Measurements from ENCODE around the gene CFAP61. TPM values are rescaled to one million over a fixed set of nuclear protein-coding genes. Genes with fewer than 3 reads are reported as not detected.

The CFAP61 gene
- total RNA-seq, 4 donors from 2014 or later: 0.34 to 1.6 (median 1.1) TPM

DNA sequence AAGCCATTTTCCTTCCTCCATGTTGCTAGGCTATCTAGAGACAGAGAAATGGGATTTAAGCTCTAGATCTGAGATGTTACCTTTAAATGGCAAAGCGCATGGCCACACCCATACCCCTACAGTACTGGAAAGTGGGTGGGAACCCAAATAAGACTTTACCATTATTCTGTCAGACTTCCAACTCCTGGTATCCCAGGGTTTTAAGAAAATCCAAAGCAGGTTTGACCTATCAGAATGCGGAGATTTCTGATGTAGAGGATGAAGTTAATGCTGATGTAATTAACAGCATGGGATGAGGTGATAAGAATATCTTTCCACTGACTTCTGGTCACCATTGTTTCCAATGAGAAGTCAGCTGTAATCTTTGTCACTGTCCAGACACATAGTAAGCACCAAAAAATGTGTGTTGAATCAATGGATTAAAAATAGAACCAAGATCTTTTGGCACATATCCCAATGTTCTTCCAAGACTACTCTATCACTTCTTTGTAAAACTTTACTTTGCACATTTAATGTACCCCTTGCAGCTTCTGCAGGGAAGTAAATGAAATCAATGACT is 174.8 kb downstream of the CFAP61 start:
- Histone ChIP-seq H3K9me3 (no peaks in the 10 kb centered on the region), H3K27ac (no peak overlapping the region), H3K36me3 (no peaks in the 10 kb centered on the region), H3K4me1 (no peaks in the 10 kb centered on the region), H3K27me3 (no peaks in the 10 kb centered on the region), H3K4me3 (replicated peaks in 1 of 3) (no peak overlapping the region)
- TF ChIP-seq CTCF (IDR thresholded peaks at IDR 0.05) (no peak), POLR2A (IDR thresholded peaks at IDR 0.05) (no peak)
- intact Hi-C loops (cut with DNase I): no loop called here
- DNase-seq: no peak
- WGBS, 2 donors: 97 to 100% methylated on average over 2 of the region's 2 CpGs

GRCh38 chr20:20228351-20228750 is 176.0 kb downstream of the CFAP61 start:
- DNase-seq: no peak
- Histone ChIP-seq H3K27me3 (no peaks in the 10 kb centered on the region), H3K9me3 (no peaks in the 10 kb centered on the region), H3K4me1 (no peaks in the 10 kb centered on the region), H3K4me3 (replicated peaks in 1 of 3) (no peak overlapping the region), H3K27ac (no peak overlapping the region), H3K36me3 (no peaks in the 10 kb centered on the region)
- TF ChIP-seq CTCF (IDR thresholded peaks at IDR 0.05): no peak
- no peak for TF ChIP-seq POLR2A (IDR thresholded peaks at IDR 0.05)
- intact Hi-C loops (cut with DNase I): no loop called here

- Histone ChIP-seq H3K9me3 (no peaks in the 10 kb centered on the region), H3K36me3 (no peaks in the 10 kb centered on the region), H3K4me1 (no peaks in the 10 kb centered on the region), H3K4me3 (replicated peaks in 1 of 3) (no peak overlapping the region), H3K27me3 (no peaks in the 10 kb centered on the region), H3K27ac (no peak overlapping the region)
- WGBS, 2 donors: 74 to 76% methylated on average over 5 of the region's 5 CpGs
- no peak for DNase-seq
- intact Hi-C loops (cut with DNase I): no loop called here
- TF ChIP-seq POLR2A (IDR thresholded peaks at IDR 0.05): no peak
- TF ChIP-seq CTCF (IDR thresholded peaks at IDR 0.05): no peak
Measured at GRCh38 chr20:20229595-20229994, 177.3 kb downstream of the CFAP61 start.

DNA sequence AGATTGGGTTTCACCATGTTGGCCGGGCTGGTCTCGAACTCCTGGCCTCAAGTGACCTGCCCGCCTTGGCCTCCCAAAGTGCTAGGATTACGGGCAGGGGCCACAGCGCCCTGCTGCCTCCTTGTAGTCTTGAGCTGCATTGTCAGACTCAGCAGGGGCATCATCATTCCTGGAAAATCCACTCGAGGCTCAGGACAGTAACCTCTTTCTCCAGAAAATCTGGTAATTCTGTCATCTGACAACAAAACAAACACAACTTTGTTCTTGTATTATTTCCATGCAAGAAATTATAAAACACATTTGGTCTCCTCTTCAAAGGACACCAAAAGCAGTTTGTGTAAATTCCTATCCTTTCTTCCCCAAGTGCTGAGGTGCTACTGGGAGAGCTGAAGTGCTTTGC is 178.4 kb downstream of the CFAP61 start:
- H3K27me3 ChIP-seq: no peaks in the 10 kb centered on the region
- H3K36me3 ChIP-seq: no peaks in the 10 kb centered on the region
- intact Hi-C loops (cut with DNase I): no loop called here
- no peaks in the 10 kb centered on the region for H3K9me3 ChIP-seq
- DNase-seq: no peak
- no peak overlapping the region for H3K4me3 ChIP-seq (replicated peaks in 1 of 3)
- TF ChIP-seq CTCF (IDR thresholded peaks at IDR 0.05): no peak
- no peak for TF ChIP-seq POLR2A (IDR thresholded peaks at IDR 0.05)
- H3K4me1 ChIP-seq: no peaks in the 10 kb centered on the region
- WGBS, 2 donors: 91 to 95% methylated on average over 6 of the region's 6 CpGs
- no peak overlapping the region for H3K27ac ChIP-seq

GRCh38 chr20:20231528-20232298 is 179.4 kb downstream of the CFAP61 start:
- no peaks in the 10 kb centered on the region for H3K27me3 ChIP-seq
- no peak for DNase-seq
- WGBS, 2 donors: 80 to 81% methylated on average over 9 to 11 of the region's 11 CpGs
- H3K36me3 ChIP-seq: no peaks in the 10 kb centered on the region
- intact Hi-C loops (cut with DNase I): no loop called here
- TF ChIP-seq POLR2A (IDR thresholded peaks at IDR 0.05): no peak
- no peak for TF ChIP-seq CTCF (IDR thresholded peaks at IDR 0.05)
- no peak overlapping the region for H3K27ac ChIP-seq
- no peak overlapping the region for H3K4me3 ChIP-seq (replicated peaks in 1 of 3)
- no peaks in the 10 kb centered on the region for H3K9me3 ChIP-seq
- H3K4me1 ChIP-seq: no peaks in the 10 kb centered on the region

All from thyroid gland (tissue), 4 donors.